ENCODE measurements around the gene BST2.

GRCh38 chr19:17401628-17402027, 3.8 kb downstream of the BST2 start:
- TF ChIP-seq POLR2A (IDR thresholded peaks at IDR 0.05) (no peak), CTCF (IDR thresholded peaks at IDR 0.05) (no peak)
